ENCODE results near the gene EML1. TPM values are rescaled to one million over a fixed set of nuclear protein-coding genes. Genes with fewer than 3 reads are reported as not detected.

EML1 gene
- total RNA-seq, 1 experiment from 2014 or later: 2.5 TPM

DNA sequence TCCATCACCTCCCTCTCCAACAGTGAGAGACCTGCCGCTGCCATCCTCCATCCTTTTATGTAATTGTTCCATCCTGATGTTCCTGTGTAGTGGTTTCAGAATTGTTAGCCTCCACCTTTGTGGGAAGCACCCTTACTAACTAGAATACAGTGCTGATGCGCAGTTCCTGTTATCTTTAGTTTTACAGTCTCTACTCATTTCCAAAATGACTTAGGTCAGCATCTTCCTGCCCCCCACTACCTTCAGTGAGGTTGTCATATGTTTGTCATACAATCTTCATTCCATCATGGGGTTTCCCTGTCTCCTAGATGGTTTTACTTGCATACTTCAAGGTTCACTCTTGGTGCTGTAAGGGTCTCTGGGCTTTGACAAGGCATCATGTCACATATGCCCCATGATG, 69.8 kb downstream of the EML1 start:
- H3K36me3 Mint-ChIP-seq (ENCODE audit: insufficient read depth, unreplicated experiment): no peaks in the 10 kb centered on the region
- H3K4me1 Mint-ChIP-seq (ENCODE audit: low read depth, unreplicated experiment): no peaks in the 10 kb centered on the region
- H3K9me3 Mint-ChIP-seq (ENCODE audit: low read depth, unreplicated experiment): no peaks in the 10 kb centered on the region
- intact Hi-C loops (cut with micrococcal nuclease; ENCODE audit: unreplicated experiment): no loop called here
- DNase-seq: no peak
- no peak overlapping the region for H3K4me3 Mint-ChIP-seq (ENCODE audit: low read depth, unreplicated experiment)
- no peak overlapping the region for H3K27ac Mint-ChIP-seq (ENCODE audit: unreplicated experiment)
- H3K27me3 Mint-ChIP-seq (ENCODE audit: unreplicated experiment): peaks cover 38% of the 10 kb centered on the region
- CTCF ChIA-PET: no interaction called here
- TF ChIP-seq, protein P1, sequence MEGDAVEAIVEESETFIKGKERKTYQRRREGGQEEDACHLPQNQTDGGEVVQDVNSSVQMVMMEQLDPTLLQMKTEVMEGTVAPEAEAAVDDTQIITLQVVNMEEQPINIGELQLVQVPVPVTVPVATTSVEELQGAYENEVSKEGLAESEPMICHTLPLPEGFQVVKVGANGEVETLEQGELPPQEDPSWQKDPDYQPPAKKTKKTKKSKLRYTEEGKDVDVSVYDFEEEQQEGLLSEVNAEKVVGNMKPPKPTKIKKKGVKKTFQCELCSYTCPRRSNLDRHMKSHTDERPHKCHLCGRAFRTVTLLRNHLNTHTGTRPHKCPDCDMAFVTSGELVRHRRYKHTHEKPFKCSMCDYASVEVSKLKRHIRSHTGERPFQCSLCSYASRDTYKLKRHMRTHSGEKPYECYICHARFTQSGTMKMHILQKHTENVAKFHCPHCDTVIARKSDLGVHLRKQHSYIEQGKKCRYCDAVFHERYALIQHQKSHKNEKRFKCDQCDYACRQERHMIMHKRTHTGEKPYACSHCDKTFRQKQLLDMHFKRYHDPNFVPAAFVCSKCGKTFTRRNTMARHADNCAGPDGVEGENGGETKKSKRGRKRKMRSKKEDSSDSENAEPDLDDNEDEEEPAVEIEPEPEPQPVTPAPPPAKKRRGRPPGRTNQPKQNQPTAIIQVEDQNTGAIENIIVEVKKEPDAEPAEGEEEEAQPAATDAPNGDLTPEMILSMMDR (IDR thresholded peaks at IDR 0.05; ENCODE audit: unreplicated experiment): no peak
- no TSS peak for BruUV-seq (replicated peaks)

DNA sequence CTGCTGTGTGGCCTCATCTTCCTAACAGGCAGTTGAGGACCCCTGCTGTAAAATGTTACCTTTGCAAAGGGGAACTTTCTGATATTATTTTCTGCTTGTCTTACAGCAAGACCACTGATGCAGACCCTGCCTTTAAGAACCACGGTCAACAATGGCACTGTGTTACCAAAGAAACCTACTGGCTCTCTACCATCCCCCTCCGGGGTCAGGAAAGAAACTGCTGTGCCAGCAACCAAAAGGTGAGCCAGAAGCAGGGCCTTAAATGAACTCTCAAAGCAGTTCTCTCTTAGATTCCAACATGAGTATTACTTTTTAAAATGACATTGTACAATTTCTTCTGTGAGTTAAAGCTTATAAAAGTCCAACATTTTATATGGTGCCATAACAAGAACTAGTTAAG, 72.2 kb downstream of the EML1 start:
- Mint-ChIP-seq H3K9me3 (ENCODE audit: low read depth, unreplicated experiment) (no peaks in the 10 kb centered on the region), H3K4me3 (ENCODE audit: low read depth, unreplicated experiment) (no peak overlapping the region), H3K27me3 (ENCODE audit: unreplicated experiment) (peaks cover 50% of the 10 kb centered on the region), H3K27ac (ENCODE audit: unreplicated experiment) (no peak overlapping the region), H3K36me3 (ENCODE audit: insufficient read depth, unreplicated experiment) (no peaks in the 10 kb centered on the region), H3K4me1 (ENCODE audit: low read depth, unreplicated experiment) (no peaks in the 10 kb centered on the region)
- DNase-seq: no peak
- CTCF ChIA-PET: no interaction called here
- intact Hi-C loops (cut with micrococcal nuclease; ENCODE audit: unreplicated experiment): no loop called here
- TF ChIP-seq, protein P1 (IDR thresholded peaks at IDR 0.05; ENCODE audit: unreplicated experiment): no peak
- BruUV-seq (replicated peaks): no TSS peak

DNA sequence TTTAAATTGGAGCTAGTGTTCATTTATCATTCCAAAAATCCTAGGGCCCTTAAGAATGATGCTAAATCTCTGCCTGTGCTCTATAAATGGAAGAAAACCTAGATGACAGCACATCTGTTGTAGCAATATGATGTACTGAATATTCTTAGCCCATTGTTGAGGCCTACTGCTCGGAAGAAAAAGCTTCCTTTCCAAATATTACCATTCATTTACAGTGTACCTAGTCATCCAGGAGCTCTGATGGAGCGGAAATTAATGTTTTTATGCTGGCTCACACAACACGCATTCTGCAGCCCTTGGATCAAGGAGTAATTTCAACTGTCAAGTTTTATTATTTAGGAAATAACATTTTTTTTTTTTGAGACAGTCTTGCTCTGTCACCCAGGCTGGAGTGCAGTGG, 77.4 kb downstream of the EML1 start:
- Mint-ChIP-seq H3K36me3 (ENCODE audit: insufficient read depth, unreplicated experiment) (no peaks in the 10 kb centered on the region), H3K4me1 (ENCODE audit: low read depth, unreplicated experiment) (no peaks in the 10 kb centered on the region), H3K4me3 (ENCODE audit: low read depth, unreplicated experiment) (no peak overlapping the region), H3K9me3 (ENCODE audit: low read depth, unreplicated experiment) (no peaks in the 10 kb centered on the region), H3K27ac (ENCODE audit: unreplicated experiment) (no peak overlapping the region), H3K27me3 (ENCODE audit: unreplicated experiment) (peaks cover 65% of the 10 kb centered on the region)
- CTCF ChIA-PET: interaction anchor here (1.3 kb wide), 1 partner anchor 29 kb away, joined by 3 read pairs; no protein-coding TSS in a partner anchor
- no TSS peak for BruUV-seq (replicated peaks)
- DNase-seq: no peak
- TF ChIP-seq, protein P1 (IDR thresholded peaks at IDR 0.05; ENCODE audit: unreplicated experiment): no peak
- intact Hi-C loops (cut with micrococcal nuclease; ENCODE audit: unreplicated experiment): no loop called here

DNA sequence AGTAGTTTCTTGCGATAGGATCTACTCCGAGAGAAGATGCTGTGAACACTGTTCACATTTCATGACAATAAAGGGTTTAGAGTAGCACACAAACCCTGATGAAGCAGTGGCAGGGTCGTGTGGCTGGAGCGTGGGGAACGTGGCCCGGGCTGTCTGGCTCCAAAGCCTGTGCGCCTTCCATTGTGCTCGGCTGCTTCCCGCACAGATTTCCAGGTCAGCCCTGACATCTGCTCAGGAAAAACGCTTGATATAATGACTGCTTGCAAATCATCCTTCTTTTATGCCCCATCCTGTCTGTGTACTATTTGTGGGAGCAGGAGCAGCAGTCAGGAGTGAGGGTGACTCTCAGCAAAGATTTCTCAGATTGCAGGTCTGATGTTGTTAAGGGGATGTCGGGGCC, 78.6 kb downstream of the EML1 start:
- BruUV-seq (replicated peaks): no TSS peak
- no peak overlapping the region for H3K27ac Mint-ChIP-seq (ENCODE audit: unreplicated experiment)
- peaks cover 76% of the 10 kb centered on the region for H3K27me3 Mint-ChIP-seq (ENCODE audit: unreplicated experiment)
- intact Hi-C loops (cut with micrococcal nuclease; ENCODE audit: unreplicated experiment): no loop called here
- H3K9me3 Mint-ChIP-seq (ENCODE audit: low read depth, unreplicated experiment): no peaks in the 10 kb centered on the region
- CTCF ChIA-PET: no interaction called here
- TF ChIP-seq, protein P1 (IDR thresholded peaks at IDR 0.05; ENCODE audit: unreplicated experiment): no peak
- no peaks in the 10 kb centered on the region for H3K36me3 Mint-ChIP-seq (ENCODE audit: insufficient read depth, unreplicated experiment)
- DNase-seq: no peak
- no peaks in the 10 kb centered on the region for H3K4me1 Mint-ChIP-seq (ENCODE audit: low read depth, unreplicated experiment)
- H3K4me3 Mint-ChIP-seq (ENCODE audit: low read depth, unreplicated experiment): no peak overlapping the region

Data from Calu3 (cell line).